Sigmoid colon (tissue), 7 donors: ENCODE results near the gene RNFT2. TPM values are rescaled to one million over a fixed set of nuclear protein-coding genes. Genes with fewer than 3 reads are reported as not detected.

Source experiments
- DNase-seq: peaks from one replicate; pipeline ENCODE4 v3.0.0-alpha.2; 2019
- H3K27ac ChIP-seq, 4 donors: fragments of 200-600 bp; sonication (generic); one replicate each; pipeline ENCODE4 v1.5.1; 2016 to 2019; ENCODE audit warnings: mild to moderate bottlenecking in 1 of 4
- H3K27me3 ChIP-seq, 3 donors: fragments of 200-600 bp; sonication (generic); one replicate each; pipeline ENCODE4 v1.5.1; 2019; ENCODE audit warnings: mild to moderate bottlenecking in 1 of 3
- H3K36me3 ChIP-seq, 4 donors: fragments of 200-600 bp; sonication (generic); one replicate each; pipeline ENCODE4 v1.5.1; 2016 to 2019
- H3K4me1 ChIP-seq, 4 donors: fragments of 200-600 bp; sonication (generic); one replicate each; pipeline ENCODE4 v1.5.1; 2017 to 2019
- H3K4me3 ChIP-seq, 4 donors: fragments of 200-600 bp; sonication (generic); one replicate each; pipeline ENCODE4 v1.5.1; 2017 to 2019; ENCODE audit warnings: mild to moderate bottlenecking in 2 of 4, moderate library complexity in 1 of 4
- H3K9me3 ChIP-seq, 4 donors: fragments of 200-600 bp in 3 of 4; sonication (generic) in 3 of 4; one replicate each; pipeline versions ENCODE4 v1.5.1 to v1.6.1; 2013 to 2019
- EP300 ChIP-seq, 4 donors: sonication (generic); formaldehyde crosslinking; IDR thresholded peaks; one replicate each; pipeline ENCODE4 v1.6.1; 2017; ENCODE audit warnings: antibody characterized with exemption in 4 of 4
- POLR2A ChIP-seq, 2 donors: fragments of 450-650 bp; IDR thresholded peaks; one replicate each; pipeline ENCODE4 v1.6.1; 2016; ENCODE audit warnings: antibody characterized with exemption in 2 of 2, mild to moderate bottlenecking in 2 of 2, moderate library complexity in 2 of 2
- POLR2AphosphoS5 ChIP-seq, 4 donors: sonication (generic); formaldehyde crosslinking; IDR thresholded peaks; one replicate each; pipeline ENCODE4 v1.6.1; 2017; ENCODE audit warnings: antibody characterized with exemption in 4 of 4
- WGBS, 2 donors: extraction: QIAGEN DNeasy Blood & Tissue Kit; methylation state at CpG; one replicate each; pipeline ENCODE4 v1.1.7; 2013; 5-methylcytosine and 5-hydroxymethylcytosine counted together
- intact Hi-C: fragments of 100-400 bp; cut with DNase I; formaldehyde crosslinking; loops from one replicate; pipeline ENCODE4 v1.15.1; 2023
- polyA plus RNA-seq, 3 donors: library from polyadenylated mRNA; stranded (reverse); fragments of 200-250 nt; gene quantifications; one replicate each; pipeline ENCODE4 v1.2.3, GENCODE V29; 2013
- total RNA-seq, 4 donors: library from RNA; depleted of rRNA; stranded (reverse); fragments of >200 nt; gene quantifications; one replicate each; pipeline ENCODE4 v1.1.0, GENCODE V29; 2016
- TF ChIP-seq, protein P1 (sequence below), 4 experiments: fragments of 450-650 bp in 3 of 4; fragments of 200-600 bp in 1 of 4; IDR thresholded peaks; one replicate each; pipeline ENCODE4 v1.5.1; 2016 to 2019; ENCODE audit warnings: antibody characterized with exemption in 4 of 4, mild to moderate bottlenecking in 3 of 4, moderate library complexity in 2 of 4
- donor health status: healthy with polysubstance abuse.
- donor health status: Bipolar disorder and iron deficiency.
- donor health status: healthy.

The RNFT2 gene
- total and polyA plus RNA-seq, 7 donors: 0.36 to 4.3 (median 1.1) TPM

DNA sequence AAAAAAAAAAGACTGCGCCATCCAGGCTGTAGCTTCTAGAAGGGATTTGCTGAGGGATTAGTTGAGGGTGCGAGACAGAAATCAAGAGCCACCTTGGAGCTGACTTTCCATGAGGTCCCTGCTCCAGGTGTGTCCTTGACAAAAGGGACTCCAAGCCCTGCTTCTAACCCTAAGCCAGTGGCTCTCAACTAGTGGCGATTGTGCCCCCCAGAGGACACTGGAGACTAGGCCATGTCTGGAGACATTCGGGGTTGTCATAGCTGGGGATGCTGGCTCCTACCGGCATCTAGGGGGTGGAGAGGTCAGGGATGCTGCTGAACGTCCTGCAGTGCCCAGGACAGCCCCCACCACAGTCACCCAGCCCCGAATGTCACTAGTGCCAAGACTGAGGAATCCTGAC is 40.8 kb upstream of the RNFT2 start:
- TF ChIP-seq, protein P1, sequence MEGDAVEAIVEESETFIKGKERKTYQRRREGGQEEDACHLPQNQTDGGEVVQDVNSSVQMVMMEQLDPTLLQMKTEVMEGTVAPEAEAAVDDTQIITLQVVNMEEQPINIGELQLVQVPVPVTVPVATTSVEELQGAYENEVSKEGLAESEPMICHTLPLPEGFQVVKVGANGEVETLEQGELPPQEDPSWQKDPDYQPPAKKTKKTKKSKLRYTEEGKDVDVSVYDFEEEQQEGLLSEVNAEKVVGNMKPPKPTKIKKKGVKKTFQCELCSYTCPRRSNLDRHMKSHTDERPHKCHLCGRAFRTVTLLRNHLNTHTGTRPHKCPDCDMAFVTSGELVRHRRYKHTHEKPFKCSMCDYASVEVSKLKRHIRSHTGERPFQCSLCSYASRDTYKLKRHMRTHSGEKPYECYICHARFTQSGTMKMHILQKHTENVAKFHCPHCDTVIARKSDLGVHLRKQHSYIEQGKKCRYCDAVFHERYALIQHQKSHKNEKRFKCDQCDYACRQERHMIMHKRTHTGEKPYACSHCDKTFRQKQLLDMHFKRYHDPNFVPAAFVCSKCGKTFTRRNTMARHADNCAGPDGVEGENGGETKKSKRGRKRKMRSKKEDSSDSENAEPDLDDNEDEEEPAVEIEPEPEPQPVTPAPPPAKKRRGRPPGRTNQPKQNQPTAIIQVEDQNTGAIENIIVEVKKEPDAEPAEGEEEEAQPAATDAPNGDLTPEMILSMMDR (IDR thresholded peaks at IDR 0.05): no peak
- TF ChIP-seq POLR2A (IDR thresholded peaks at IDR 0.05) (no peak), POLR2AphosphoS5 (IDR thresholded peaks at IDR 0.05) (no peak), EP300 (IDR thresholded peaks at IDR 0.05) (no peak)
- no peaks in the 10 kb centered on the region for H3K9me3 ChIP-seq
- whole genome bisulfite sequencing, 2 donors: 62 to 72% methylated on average over 7 of the region's 7 CpGs
- peaks cover 0 to 13% (median 6%) of the 10 kb centered on the region in 4 donors for H3K4me1 ChIP-seq
- H3K4me3 ChIP-seq: no peak overlapping the region
- no peaks in the 10 kb centered on the region for H3K36me3 ChIP-seq
- DNase-seq: no peak
- no peak overlapping the region for H3K27ac ChIP-seq
- intact Hi-C loops: no loop called here
- H3K27me3 ChIP-seq: peaks cover 0 to 21% (median 15%) of the 10 kb centered on the region in 3 donors

DNA sequence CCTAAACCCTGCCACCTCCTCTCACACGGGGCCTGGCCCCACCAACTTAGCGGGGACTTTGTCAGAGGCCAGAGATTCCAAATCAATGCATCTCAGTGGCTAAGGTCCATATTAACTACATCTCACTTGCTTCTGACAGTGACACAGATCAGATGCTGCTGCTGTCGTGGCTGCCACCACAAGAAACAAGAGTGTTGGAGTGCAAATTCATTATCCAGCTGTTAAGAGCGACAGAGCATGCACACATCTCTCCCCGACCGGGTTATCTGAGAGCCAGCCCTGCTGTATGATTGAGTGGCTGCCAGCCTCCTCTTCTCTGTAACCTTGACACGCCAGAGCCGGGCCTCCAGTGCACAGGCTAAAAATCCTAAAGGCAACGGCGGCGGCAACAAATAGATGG is 40.4 kb upstream of the RNFT2 start:
- intact Hi-C loops: no loop called here
- Histone ChIP-seq H3K4me1 (peaks cover 0 to 13% (median 6%) of the 10 kb centered on the region in 4 donors), H3K4me3 (no peak overlapping the region), H3K27me3 (peaks cover 0 to 17% (median 15%) of the 10 kb centered on the region in 3 donors), H3K9me3 (no peaks in the 10 kb centered on the region), H3K27ac (no peak overlapping the region), H3K36me3 (no peaks in the 10 kb centered on the region)
- DNase-seq: no peak
- 18 to 64% methylated on average over 11 of the region's 11 CpGs for WGBS, 2 donors
- TF ChIP-seq, protein P1 (IDR thresholded peaks at IDR 0.05): no peak
- TF ChIP-seq POLR2AphosphoS5 (IDR thresholded peaks at IDR 0.05): no peak
- TF ChIP-seq POLR2A (IDR thresholded peaks at IDR 0.05): no peak
- TF ChIP-seq EP300 (IDR thresholded peaks at IDR 0.05): no peak

DNA sequence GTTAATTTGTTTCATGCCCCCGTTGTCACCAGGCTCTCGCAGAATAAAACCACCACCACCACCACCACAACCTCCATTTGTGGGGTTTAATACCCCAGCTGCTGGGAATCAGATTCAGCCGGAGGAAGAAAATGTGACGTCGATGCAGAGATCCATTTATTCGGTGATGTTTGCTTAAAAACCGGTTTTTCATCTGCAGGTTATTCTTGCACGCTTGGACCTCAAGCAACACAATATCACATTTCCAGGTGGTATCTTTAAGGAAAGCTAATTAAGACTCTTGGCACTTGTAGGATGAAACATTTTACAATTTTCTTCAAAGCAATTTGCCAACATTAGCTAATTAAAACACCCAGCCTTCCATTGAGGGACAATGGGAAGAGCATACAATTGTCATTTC is 40.0 kb upstream of the RNFT2 start:
- Histone ChIP-seq H3K27me3 (peaks cover 0 to 13% (median 11%) of the 10 kb centered on the region in 3 donors), H3K27ac (no peak overlapping the region), H3K4me3 (no peak overlapping the region), H3K4me1 (peaks cover 0 to 15% (median 7%) of the 10 kb centered on the region in 4 donors), H3K9me3 (no peaks in the 10 kb centered on the region), H3K36me3 (no peaks in the 10 kb centered on the region)
- DNase-seq: no peak
- TF ChIP-seq, protein P1 (IDR thresholded peaks at IDR 0.05): no peak
- TF ChIP-seq POLR2A (IDR thresholded peaks at IDR 0.05): no peak
- no peak for TF ChIP-seq EP300 (IDR thresholded peaks at IDR 0.05)
- TF ChIP-seq POLR2AphosphoS5 (IDR thresholded peaks at IDR 0.05): no peak
- intact Hi-C loops: no loop called here
- 17 to 77% methylated on average over 8 of the region's 8 CpGs for WGBS, 2 donors

DNA sequence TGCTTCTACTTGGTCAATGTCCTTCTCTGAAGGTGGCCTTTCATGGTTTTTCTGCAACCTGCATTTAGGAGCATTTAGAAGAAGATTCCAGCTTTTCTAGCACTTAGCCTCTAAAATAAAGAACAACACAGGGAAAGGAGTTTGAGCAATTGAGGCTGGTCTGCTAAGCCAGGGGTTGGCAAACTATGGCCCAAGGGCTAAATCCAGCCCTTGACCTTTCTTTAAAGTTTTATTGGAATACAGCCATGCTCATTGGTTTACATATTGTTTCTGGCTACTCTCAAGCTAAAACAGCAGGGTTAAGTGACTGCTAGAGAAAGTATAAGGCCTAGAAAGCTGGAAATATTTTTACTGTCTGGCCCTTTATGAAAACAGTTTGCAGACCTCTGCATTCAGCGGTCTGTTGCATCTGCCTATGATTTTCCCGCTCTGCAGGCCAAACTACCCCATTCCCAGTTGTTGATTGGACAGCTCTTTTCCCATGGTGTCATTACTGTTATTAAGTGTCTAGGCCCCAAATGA is 39.5 kb upstream of the RNFT2 start:
- intact Hi-C loops: no loop called here
- H3K27ac ChIP-seq: no peak overlapping the region
- no peaks in the 10 kb centered on the region for H3K36me3 ChIP-seq
- H3K4me3 ChIP-seq: no peak overlapping the region
- H3K27me3 ChIP-seq: peaks cover 0 to 8% (median 6%) of the 10 kb centered on the region in 3 donors
- no peaks in the 10 kb centered on the region for H3K9me3 ChIP-seq
- no peak for DNase-seq
- peaks cover 0 to 13% (median 4%) of the 10 kb centered on the region in 4 donors for H3K4me1 ChIP-seq
- WGBS, 2 donors: 73 to 76% methylated on average over 2 of the region's 2 CpGs
- TF ChIP-seq POLR2AphosphoS5 (IDR thresholded peaks at IDR 0.05) (no peak), POLR2A (IDR thresholded peaks at IDR 0.05) (no peak), EP300 (IDR thresholded peaks at IDR 0.05) (no peak)
- TF ChIP-seq, protein P1 (IDR thresholded peaks at IDR 0.05): no peak

DNA sequence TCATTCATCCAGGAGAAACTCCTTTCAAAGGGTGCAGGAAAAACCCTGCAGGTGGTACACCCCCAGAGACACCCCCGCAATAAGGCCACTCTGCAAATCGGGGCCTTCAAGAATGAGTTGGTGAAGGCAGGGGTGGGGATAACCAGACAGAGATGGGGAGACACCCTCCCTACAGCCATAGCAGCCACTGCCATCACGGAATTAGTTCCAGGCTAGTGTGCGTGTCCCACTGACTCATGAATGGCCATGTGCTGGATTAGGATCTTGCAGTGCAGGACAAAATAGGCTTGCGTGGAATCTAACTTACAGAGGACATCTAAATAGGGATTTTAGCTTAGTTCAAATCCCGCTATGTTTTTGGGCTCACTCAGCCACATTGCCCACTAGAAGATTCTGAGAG is 38.0 kb upstream of the RNFT2 start:
- Histone ChIP-seq H3K4me1 (peaks cover 0 to 12% (median 3%) of the 10 kb centered on the region in 4 donors), H3K27me3 (no peaks in the 10 kb centered on the region), H3K4me3 (no peak overlapping the region), H3K27ac (no peak overlapping the region), H3K9me3 (no peaks in the 10 kb centered on the region), H3K36me3 (no peaks in the 10 kb centered on the region)
- intact Hi-C loops: loop anchor here (10.0 kb wide), 1 partner anchor 425 kb away; no protein-coding TSS in a partner anchor
- 88 to 94% methylated on average over 6 of the region's 6 CpGs for WGBS, 2 donors
- TF ChIP-seq, protein P1 (IDR thresholded peaks at IDR 0.05): no peak
- TF ChIP-seq POLR2A (IDR thresholded peaks at IDR 0.05) (no peak), POLR2AphosphoS5 (IDR thresholded peaks at IDR 0.05) (no peak), EP300 (IDR thresholded peaks at IDR 0.05) (no peak)
- no peak for DNase-seq
